GM12872 (cell line): ENCODE results near the gene NPFF.

Source experiments
- CTCF ChIP-seq: IDR thresholded peaks from 3 replicates; pipeline ENCODE4 v1.5.1; 2011; ENCODE audit warnings: low read depth, mild to moderate bottlenecking, low read length, moderate library complexity; ENCODE audit not compliant: insufficient read depth

The NPFF gene

GRCh38 chr12:53474077-53474476, 33.2 kb downstream of the NPFF start:
- no peak for TF ChIP-seq CTCF

GRCh38 chr12:53472056-53472582, 35.2 kb downstream of the NPFF start:
- TF ChIP-seq CTCF, result no peak

GRCh38 chr12:53468282-53468681, 39.0 kb downstream of the NPFF start:
- no peak for TF ChIP-seq CTCF

- TF ChIP-seq CTCF, result no peak
Observed at GRCh38 chr12:53467880-53468279, 39.4 kb downstream of the NPFF start.

GRCh38 chr12:53467082-53467481, 40.2 kb downstream of the NPFF start:
- no peak for TF ChIP-seq CTCF

GRCh38 chr12:53466640-53467039, 40.6 kb downstream of the NPFF start:
- no peak for TF ChIP-seq CTCF

GRCh38 chr12:53465679-53466078, 41.6 kb downstream of the NPFF start:
- TF ChIP-seq CTCF, result no peak
